ENCODE data around the gene SLC39A11.

The SLC39A11 gene

GRCh38 chr17:72700226-72700625 lies 392.3 kb downstream of the SLC39A11 start:
- DNase-seq: no peak

- no peak for DNase-seq
Observed at GRCh38 chr17:72699545-72699944, 392.9 kb downstream of the SLC39A11 start.

DNA sequence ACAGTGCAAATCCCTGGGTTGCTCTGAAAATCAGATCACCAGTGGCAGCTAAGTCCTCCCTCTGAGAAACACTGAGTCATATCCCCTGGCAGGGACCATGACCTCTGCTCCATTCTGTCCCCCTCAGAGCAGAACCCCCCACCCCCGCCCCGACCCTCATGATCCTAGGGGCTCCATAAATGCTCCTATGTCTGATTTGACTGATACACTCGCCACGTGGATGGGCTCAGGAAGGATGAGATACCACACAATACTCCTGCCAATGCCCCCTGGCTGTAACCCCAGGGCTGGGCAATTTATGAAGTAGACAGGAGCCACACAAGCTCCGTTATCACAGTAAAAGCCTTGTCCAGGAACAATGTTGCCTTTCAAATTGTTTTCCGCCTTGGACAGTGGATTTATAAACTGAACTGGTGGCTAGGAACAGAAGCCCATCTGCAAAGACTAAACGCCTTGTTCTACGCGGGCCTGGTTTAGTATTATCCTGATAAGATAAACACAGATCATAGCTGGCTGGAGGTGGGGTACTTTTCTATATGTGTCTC lies 394.8 kb downstream of the SLC39A11 start:
- no peak for DNase-seq

DNA sequence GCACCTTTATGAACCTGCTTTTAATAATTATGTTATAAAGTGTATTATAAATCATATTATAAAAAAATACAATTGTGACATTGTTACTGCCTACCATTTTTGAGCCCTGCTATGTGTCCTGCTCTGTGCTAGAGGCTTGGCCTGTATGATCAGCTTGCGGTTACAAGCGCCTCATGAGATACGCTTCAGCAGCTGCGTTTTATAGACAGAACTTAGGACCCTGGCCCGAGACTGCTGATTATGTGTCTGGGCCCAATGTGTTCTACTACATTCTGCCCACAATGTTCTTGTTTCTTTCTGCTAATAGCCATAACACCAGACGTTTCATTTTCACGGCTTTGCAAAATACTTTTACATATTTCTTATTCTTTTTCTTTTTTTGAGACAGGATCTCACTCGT lies 395.8 kb downstream of the SLC39A11 start:
- DNase-seq: no peak

- no peak for DNase-seq
Observed at GRCh38 chr17:72696156-72696555, 396.3 kb downstream of the SLC39A11 start.

GRCh38 chr17:72693956-72694355 lies 398.5 kb downstream of the SLC39A11 start:
- DNase-seq: no peak

DNA sequence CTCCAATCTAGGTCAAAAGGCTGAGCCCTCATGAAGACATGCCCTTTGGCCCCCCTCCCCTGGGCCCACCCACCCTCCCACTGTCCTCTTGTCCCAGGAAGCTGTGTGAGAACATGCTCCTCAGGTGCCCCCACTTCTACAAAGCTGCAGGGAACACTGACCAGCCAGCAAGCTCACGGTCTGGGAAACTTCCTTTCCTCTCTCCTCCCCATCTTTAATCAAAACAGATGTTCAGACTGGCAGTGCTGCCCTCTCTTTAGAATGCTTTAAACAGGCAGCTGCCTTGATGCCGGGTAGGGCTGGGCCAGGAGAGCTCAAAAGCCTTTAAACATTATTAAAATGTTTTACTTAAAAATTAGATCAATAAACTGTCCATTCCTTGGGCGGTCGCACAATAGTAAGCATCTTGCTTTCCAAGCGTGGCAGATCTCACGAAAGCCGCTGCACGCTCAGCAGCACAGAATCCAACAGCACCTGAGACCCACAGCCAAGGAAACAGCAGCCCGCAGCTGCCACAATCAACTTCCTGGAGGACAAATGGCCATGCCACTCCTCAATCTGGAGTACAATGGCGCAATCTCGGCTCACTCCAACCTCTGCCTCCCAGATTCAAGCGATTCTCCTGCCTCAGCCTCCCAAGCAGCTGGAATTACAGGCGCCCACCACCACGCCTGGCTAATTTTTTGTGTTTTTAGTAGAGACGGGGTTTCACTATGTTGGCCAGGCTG lies 399.2 kb downstream of the SLC39A11 start:
- no peak for DNase-seq

- no peak for DNase-seq
Observed at GRCh38 chr17:72692676-72693075, 399.8 kb downstream of the SLC39A11 start.

DNA sequence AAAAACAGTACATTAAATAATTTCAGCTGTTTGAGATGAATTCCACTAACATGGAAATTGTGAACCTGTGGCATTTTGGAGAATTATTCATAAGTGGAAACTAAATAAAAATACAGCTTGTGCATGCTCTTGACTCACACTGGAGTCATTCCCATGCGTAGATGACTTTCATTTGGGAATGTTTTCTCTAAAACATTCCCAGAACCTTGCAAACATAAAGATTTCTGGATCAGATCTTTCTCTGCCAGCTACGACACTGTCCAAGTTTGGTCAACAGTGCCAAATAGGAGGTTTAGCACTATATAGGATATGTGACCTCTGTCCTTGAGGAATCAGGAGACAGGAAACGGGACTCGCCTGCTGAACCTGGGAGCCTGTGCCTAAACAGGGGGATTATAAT lies 400.9 kb downstream of the SLC39A11 start:
- DNase-seq: no peak

DNA sequence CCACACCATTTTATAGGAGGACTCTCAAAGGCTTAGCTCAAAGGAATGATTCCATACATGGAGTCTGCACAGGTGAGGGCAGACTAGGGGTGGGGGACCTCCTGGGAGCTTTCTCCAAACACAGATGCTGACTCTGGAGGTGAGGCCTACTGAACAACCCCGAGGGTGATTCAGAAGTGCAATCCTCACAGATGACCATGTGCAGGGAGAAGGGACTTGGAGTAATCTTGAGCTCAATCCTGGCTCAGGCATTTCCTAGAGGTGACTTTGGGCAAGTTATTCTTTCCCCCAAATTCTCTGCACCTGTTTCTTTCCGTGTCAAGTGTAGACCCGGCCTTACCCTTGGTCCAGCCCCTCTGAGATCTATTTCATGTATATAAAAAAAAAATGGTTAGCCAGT lies 401.5 kb downstream of the SLC39A11 start:
- DNase-seq: no peak

- DNase-seq: no peak
Observed at GRCh38 chr17:72687886-72688285, 404.6 kb downstream of the SLC39A11 start.

DNA sequence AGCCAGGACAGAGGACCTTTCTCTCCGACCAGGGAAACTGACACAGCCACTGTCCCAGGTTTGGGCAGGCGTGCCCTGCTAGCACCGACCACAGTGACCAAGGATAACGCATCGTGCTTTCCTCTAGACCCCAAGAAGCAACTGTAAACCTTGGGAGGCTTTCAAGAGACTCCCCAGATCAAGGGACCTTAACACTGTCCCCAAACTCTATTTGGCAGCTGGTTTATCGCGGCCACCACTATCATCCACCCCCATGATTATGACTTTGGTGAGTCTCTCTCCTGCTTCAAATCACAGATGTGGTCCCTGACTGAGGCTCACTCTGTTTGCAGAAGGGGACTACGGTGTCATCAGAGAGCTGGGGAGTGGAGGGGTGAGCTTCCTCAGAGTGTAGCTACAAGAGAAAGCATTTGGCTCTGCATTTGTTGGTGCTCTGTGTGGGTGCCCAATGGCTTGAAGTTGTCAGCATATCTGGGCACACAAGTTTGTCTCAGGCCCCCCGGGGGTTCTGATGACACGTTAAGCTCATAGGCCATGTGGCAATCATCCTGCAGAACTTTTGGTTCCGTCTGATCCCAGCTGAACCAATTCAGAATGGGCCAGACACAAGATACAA lies 408.0 kb downstream of the SLC39A11 start:
- no peak for DNase-seq

GRCh38 chr17:72683506-72684404 lies 408.7 kb downstream of the SLC39A11 start:
- DNase-seq: no peak

- DNase-seq: no peak
Observed at GRCh38 chr17:72682605-72683004, 409.9 kb downstream of the SLC39A11 start.

GRCh38 chr17:72681844-72682243 lies 410.6 kb downstream of the SLC39A11 start:
- no peak for DNase-seq

- no peak for DNase-seq
Observed at GRCh38 chr17:72677714-72678390, 414.6 kb downstream of the SLC39A11 start.

DNA sequence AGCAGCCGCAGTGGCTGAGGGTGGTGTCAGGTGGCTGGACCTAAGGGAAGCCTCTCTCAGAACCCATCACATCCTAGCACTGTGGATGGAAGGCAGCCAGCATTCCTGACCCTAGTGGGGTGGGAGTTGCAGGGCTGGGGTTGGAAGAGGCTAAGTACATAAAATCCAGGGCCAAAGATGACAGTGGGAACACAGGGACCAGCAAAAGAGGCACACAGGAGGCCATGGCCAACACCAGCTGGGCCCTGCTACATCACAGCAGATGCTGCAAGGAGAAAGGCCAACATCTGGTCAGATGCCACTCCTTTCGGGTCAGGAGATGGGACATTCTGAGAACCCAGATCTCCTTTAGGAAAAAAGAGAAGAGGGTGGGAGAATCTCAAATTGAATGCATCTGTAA lies 415.4 kb downstream of the SLC39A11 start:
- DNase-seq: no peak

DNA sequence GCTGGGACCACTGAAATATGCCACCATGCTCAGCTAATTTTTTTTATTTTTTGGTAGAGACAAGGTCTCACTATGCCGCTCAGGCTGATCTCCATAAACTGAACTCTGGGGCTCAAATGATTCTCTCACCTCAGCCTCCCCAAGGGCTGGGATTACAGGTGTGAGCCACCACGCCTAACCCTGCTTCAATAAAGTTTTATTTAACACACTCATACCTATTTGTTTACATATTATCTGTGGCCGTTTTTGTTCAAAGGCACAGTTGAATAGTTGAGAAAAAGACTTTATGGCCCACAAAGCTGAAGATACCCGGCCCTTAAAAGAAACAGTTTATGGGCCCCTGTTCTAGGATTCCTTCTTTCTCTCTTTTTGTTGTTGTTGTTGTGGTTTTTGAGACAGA lies 419.8 kb downstream of the SLC39A11 start:
- DNase-seq: no peak

DNA sequence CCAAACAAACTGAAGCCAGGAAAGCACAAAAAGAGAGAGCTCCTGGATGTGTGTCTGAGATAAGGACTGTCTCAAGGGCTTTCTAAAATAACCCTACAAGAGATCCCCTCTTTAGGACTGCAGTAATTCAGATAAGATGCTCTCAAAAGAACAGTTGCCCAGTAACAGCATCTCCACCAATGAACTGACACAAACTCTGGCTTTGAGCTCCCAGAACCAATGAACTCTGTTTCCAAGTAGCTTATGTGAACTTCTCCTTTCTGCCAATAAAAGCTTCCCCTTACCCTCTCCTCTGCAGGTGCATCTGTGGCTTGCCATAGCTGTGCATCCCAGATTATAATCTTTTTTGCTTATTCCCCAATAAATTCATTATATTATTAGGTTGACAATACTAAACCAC lies 421.5 kb downstream of the SLC39A11 start:
- no peak for DNase-seq

DNA sequence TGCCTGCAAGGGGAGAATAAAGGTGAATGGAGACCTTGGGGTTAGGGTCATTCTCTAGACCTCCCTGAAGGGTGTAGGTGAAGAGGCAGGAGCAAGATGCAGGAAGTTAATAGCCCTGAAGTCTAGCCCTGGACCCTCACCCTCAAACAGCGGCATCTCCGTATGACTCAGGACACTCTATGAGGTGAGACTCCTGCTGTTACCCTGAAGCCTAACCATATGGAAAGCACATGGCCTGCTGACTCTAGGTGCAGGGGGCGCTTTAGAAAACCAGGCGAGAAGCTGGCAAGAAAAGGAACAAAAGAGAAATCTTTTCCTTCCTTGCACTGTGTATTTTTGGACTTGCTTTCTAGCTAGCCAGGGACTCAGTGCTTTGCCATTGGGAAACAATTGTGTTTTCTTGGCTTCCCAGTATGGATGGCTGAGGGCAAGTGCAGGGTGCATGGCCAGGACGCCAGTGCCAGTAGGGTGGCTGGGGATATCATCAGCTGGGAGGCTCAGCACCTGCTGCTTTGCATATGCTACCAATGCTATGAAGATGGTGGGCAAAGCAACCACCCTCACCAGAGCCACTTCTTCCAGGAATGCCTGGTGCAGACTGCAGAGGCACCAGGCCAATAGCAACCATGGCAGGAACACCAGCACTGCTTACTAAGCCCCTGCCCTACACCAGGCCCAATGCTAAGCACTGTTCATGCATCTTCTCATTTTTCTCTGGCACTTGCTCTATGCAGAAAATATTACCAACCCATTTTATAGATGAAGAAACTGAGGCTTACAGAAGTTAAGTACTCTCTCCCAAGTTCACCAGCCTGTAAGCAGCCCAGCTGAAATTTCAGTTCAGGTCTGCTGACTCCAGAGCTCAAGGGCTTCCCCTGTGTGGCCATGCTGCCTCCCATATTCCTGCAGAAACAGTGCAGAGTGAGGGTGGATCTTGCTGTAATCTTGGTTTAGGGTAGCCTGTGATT lies 425.1 kb downstream of the SLC39A11 start:
- DNase-seq: no peak
